GM18508 (cell line): Measurements from ENCODE around the gene QTRT2.

Experiments used
- ATAC-seq: cut with Tn5 transposase; IDR thresholded peaks from one replicate; pipeline ENCODE4 v1.9.1; 2021; ENCODE audit warnings: moderate number of reproducible peaks; ENCODE audit not compliant: insufficient read depth, unreplicated experiment

Gene QTRT2

DNA sequence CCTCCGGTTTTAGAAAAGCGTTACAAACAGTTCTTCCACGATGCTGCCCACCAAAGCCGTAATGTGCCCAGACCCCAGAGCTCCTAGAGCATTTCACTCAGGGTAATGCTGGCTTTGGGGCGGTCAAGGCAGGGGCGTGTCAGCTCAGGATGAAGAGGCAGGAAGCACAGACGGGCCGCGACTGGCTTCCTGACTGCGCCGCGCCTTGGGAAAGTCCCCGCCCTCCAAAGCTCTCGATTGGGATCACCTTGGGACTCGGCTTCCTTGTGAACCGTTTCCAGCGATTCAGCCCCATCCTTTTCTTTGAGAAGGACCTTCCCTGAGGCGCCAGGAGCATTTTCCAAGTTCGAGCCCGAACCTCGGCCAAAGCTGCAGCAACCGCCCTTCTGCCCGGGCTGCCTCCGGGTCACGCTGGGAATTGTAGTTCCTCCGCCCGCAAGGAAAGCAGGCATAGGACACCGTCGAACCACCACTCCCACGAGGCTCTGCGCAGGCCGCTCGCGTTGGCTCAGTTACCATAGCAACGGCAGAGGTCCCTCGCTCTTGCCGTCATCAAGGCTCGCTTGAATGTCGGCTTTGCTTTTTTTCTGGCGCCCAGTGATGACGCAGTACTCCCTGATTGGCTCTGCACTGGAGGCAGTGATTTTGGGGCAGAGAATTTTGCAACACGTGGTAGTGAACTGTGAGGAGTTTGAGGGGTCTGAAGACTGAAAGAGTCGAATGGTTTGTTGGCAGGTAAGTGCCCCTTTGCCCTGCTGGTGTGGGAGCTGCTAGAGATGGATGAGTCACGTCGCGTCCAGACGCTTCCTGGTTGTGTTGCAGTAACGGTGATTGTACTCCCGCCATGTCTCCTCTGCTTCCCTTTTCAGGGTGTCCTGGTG is at the start of gene QTRT2, which contains the start of gene CCDC191:
TSS of gene QTRT2 (plus strand) at position 608 of the 881 bp plus-strand sequence. CDS start 8,521 bp downstream, outside the sequence.
TSS of gene CCDC191 (minus strand) at position 397 of the 881 bp plus-strand sequence. CDS start at position 337, 60 bp downstream.
- ATAC-seq = peak; percentile 93

DNA sequence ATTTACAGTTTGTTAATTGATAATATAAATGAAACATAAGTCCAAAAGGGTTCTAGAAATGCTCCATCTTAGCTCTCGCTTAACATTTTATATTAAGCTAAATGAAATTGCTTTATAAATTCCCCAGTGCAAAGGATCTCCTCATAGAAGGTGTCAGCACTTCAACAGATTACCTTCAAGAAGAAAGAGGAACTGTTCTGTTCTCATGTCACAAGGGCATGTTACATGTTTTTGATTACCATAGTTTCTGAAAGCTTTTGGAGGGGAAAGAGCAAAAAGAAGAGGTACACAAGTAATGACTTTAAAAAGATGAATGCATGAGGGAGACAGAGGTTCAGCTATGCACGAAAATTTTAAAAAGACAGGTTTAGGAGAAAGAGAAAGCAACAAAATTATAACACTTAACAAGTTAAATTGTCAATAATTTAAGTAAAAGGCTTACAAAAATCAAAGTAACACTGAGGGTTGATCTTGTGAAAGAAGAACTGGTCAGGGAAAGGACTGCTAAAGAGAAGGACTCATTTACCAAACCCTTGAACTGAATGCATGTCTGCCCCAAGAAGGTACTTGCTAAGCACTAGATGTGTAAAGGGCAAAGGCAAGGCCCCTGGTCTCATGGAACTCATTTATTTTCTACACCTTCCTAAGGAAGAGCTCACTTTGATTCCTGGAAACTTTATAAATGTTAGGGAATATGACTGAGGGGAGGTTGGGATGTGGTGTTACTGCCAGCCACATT is 45.3 kb upstream of the QTRT2 start:
- ATAC-seq = no peak

DNA sequence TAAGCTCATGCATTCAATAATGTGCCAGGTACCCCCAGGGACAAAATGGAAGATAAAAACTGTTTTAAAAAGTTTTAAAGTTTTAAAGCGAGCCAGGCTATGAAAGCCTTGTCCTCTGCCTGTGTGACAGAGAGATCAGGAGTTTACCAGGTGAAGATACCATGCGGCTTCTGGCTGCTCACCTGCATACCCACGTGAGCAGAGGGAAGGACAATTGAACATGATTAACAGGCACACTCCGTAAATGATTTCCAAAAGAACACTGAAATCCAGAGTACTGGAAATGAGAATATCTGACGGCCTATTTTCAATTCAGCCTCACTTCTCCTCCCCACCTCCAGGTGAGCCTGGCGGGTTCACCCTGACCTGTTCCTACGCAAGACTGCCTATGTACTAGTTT is 42.3 kb upstream of the QTRT2 start:
- no peak for ATAC-seq

DNA sequence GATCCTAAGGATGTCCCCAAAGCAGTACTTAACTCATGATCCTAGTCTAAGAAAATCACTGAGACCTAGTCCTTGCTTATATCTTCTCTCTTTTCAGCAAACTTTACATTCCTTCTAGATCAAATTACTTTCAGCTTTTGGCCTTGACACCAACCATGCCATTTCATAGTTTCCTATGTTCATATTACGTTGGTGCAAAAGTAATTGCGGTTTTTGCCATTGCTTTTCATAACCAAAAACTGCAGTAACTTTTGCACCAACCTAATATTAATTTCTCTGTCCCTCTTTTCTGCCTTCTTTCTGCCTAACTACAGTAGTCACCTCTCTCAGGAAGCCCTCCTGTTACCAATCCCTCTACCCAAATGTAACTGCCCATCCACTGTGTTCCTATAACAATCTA is 37.1 kb upstream of the QTRT2 start:
- ATAC-seq = no peak

DNA sequence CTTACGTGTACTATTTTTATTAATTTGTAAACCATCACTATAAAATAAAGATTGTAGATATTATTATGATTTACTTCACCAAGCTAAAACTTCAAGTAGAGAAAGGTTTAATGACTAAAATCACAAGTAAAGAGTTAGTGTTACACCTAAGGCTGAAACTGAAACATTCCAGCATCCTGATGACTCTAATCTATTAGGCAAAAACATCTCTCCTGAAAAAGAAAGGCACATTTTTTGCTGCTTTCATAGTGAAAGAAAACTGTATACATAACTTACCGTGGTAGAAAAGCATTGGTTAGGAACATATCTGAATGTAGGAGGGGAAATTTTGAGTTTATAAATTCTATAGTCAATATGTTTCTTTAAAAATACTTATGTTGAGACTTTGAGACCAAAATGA is 35.6 kb upstream of the QTRT2 start:
- ATAC-seq = no peak

DNA sequence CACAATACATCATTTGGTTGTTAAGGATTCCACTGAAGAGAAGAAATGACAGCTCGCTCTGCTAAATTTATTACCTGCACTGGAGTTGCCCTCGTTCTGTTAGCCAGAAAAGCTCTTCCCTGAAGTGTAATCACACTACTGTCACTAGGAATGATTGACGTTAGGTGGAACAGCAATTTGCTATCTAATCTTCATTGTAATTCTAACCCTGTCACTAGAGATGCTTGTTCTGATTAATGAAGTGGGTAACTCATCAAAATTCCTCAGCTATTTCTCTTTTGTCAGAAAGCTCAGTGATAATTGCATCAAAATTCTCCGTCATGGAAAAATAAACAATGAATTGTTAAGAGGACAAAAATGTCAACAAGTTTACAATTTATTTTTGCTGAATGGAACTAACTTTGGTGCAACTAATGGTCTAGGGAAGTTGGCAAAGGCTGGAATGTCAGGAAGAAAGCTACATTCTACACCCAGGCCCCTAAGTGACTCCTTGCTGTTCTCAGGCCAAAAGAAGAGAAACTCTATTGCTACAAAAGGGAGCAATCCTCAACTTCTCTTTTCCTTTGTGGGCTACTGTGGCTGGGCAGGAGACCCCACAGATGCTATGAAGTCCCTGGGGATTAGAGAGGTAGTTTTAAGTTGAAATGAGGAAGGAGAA is 34.3 kb upstream of the QTRT2 start:
- no peak for ATAC-seq

DNA sequence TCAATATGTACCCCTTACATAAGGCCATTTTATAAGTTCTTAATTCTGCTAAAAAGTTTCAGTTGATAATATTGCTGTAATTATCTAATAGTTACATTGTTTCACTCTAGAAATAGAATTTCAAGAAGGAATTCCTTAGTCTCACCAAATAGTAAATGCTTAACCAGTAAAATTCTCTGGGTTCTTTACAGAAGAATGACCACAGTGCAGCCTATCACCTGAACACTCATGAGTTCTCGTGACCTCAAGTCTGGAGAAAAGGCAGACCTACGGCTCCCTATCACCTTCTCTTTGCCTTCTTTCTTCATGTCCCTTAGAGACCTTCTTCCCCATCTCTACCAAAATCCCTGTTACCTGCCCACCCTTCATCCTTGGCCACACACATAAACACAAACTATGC is 31.1 kb upstream of the QTRT2 start:
- no peak for ATAC-seq

DNA sequence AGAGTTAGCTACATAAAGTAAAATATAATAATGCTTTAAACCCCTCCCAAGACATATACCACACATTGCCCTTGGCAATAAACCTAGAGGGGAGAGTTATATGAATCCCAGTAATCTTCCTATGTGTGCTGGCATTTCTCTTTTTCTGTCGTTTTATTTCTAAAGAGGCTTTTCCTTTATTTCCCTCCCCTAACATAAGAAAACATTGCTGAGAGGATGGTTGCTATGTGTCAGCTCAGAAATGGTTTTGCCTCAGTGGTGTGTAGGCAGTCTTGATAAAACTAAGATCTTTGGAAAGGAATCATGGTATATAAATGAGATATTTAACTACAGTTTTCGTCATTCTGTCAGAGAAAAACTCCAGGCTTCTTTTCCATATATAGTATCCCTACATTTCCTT is 30.2 kb upstream of the QTRT2 start:
- ATAC-seq = no peak

DNA sequence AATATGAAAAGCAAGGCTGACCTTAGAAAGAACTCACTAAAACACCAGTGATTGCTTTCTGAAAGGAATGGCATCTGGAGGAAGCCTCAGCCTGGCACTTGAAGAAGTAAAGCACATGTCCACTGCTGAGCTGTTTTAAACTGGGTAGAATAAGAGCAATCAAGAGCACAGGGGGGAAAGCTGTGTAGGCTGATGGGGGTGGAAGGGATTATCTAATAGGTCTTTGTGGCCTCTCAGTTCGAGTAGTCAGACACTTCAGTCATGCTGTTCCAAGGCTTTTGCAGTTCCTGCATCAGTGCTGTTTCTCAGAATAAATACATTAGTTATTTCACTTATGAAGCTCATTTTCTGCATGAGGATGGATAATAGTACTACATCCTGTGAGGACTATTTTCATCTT is 22.8 kb upstream of the QTRT2 start:
- ATAC-seq = no peak

DNA sequence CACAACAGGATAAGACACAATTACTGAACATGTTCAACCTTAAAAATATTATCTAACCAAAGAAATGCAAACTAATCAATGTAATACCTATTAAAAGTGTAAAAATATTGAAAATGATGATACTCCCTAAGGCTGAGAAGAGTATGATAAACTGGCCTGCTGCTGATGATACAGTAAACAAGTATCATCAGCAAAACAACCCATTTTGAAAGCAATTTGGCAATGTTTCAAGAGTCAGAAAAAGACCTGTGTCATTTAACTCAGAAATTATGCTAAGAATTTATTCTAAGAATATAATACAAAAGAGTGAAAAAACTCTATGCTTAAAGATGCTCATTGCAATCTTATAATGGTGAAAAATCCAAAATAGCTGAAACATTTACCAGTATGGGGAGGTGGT is 22.3 kb upstream of the QTRT2 start:
- ATAC-seq = no peak

DNA sequence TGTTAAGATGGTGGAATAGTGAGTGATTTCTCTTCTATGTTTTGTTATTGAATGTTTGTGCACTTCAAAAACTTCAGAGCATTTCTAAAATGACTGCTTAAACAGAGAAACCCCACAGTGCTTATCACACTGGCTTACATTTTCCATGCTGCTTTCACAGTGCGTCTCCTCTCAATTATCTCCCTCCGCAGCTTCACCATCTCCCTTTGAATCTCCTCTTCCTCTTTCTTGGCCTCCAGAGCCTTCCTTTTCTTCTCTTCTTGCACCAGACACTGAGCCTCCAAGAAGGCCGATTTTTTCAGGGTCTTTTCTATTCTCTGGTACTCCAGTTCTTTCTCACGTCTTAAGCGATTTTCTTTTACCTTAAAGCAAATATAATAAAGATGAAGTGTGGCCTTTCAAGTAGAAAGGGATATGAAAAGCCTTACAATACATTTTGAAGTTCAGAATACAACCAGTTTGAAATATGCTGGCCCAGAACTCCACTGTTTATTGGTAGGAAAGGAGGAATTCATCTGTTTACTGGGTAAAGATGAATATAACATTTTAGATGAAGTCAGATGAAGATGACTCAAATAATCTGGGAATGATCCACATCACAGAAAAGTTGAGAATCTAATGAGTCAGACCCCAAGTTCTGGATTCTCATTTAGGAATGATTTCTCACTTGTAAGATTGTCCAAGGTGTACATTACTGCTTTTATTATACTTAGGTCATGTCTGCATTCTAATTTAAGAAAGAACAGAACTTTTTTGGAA is 21.6 kb upstream of the QTRT2 start:
- ATAC-seq = no peak

DNA sequence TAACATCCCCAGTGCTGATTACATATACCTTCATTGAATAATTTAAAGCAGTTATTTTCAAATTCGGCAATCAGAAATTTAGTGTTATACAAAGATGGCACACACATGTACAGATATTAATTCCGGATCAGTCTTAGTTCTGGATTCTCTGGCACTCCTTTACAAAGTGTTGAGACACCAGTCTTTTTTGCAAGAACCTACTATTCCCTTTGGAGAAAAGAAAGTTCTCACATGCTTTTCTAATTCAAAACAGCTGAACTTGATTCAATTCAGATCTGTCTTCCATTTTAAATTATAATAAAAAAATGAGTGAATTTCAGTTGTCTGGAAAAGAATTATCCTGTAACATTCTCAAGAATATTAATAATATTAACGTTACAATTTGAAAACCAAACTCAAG is 20.6 kb upstream of the QTRT2 start:
- no peak for ATAC-seq

DNA sequence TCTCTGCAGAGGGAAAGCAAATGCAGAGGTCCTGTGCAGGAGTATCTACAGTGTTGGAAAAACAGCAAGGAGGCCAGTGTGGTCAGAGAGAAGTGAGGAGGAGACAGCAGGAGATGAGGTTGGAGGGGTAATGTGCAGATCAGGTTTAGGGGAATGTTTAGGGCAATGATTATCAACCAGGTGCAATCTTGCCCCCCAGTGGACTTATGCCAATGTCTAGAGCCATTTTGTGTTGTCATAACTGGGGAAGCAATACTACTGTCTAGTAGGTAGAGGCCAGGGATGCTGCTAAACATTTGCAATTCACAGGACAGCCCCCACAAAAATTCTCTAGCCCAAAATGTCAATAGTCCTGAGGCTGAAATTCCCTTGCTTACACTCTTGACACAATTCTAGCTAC is 13.3 kb upstream of the QTRT2 start:
- ATAC-seq = no peak

DNA sequence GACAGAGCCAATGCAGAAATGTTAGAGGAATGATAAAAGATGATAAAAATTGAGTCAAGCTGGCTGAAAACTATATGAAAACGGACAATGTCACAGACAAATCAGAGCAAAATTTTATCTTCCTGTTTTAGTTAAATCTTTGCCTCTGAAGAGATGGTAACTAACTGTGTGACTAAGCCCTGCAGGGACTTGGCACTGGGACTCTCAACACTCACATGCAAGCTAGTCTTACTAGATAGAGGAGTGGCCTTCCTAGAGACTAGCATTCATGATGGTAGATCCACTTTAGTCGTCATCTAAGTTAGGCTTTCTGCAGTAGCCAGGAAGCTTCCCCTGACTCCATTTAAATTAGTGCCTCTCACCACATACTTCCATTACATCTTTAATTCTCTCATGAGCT is 4.3 kb upstream of the QTRT2 start:
- ATAC-seq = no peak

DNA sequence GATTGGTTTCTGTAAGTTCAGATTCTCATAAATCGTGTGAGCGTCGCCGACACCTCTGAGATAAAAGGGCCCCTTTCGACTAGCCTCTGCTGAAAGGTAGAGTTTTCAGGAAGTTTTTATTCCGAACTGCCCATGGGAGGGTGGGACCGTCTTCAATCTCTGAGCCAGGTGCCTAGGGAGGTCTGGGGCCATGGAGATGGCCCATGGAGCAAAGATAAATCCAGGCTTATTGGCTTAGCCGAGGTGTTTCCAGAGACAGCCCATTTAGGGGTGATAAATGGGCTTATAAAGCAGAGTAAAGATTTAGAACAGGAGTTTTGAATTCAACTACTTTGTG is 442 bp downstream of the QTRT2 start:
- ATAC-seq = no peak

DNA sequence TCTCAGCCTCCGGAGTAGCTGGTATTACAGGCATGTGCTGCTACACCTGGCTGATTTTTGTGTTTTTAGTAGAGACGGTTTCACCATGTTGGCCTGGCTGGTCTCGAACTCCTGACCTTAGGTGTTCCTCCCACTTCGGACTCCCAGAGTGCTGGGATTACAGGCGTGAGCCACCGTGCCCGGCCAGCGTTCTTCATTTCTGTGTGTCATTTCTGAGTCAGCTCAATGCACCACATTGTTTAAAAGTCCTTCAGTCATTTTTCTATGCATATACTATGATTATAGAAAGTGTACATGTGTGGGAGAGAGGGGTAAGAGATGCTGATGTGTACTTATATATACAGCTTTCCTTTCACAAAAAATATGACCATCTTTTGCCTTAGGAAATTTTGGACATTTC is 2.1 kb downstream of the QTRT2 start:
- ATAC-seq = no peak

DNA sequence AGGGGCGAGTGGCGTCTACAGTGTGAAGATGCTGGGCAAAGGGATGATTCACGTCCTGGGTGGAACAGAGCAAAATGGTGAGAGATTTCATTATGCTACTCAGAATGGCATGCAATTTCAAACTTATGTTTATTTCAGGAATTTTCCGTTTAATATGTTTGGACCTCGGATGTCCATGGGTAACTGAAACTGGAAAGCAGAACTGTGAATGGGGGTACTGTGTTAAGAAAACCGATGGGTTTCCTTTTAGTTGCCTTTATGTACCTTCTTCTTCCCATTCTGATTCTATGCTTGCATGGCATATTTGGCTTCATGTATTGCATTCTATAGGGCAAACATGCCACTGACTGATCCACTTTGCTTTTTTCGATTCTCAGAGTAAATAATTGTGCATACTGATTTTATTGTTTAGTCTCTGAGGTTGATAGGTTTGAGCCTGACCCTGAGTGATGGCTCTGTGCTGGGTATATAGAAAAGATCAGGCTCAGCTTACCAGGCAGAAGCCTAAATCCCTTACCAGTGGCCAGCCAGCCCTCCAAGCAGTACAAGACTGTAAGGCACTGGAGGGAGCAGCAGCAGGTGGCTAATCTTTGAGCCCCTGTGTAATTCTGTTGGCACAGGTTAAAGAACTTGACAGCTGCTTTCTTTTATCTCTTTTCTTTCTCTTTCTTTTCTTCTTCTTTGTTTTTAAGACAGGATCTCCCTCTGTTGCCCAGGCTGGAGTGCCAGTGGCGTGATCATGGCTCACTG is 4.5 kb downstream of the QTRT2 start:
- ATAC-seq = no peak

DNA sequence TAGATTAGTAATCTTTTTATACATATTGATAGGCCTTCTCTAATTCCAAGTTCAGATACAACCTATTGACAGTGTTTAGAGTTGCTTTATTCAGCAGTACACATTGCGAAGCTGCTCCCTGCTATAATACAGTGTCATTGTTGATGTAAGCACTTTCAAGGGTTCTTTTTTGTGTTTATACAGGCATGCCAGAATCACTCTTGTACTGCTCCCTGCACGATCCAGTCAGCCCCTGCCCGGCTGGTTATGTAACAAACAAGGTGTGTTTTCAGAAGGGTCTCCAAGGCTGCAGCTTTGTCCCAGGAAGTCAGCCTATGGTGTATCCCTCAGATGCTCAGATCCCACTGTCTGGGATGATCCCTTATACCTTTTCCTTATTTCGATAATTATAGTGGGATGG is 11.3 kb downstream of the QTRT2 start:
- no peak for ATAC-seq

DNA sequence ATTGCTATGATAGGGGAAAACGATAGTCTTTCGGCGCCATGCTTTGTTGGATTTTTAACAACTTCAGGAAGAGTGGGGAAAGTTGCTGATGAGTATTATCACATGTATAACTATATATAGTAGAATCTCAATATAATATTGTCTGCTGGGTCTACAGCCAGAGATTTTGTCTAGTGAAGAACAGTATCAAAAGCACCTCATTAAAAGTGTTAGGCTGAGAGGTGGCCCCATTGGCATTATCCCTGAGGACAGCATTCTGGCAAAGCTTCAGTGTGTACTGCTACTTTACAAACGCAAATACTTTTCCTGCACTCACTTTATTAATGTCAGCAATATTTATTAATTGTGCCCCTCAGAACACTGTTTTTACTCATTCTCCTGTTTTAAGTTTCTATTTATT is 11.8 kb downstream of the QTRT2 start:
- no peak for ATAC-seq

DNA sequence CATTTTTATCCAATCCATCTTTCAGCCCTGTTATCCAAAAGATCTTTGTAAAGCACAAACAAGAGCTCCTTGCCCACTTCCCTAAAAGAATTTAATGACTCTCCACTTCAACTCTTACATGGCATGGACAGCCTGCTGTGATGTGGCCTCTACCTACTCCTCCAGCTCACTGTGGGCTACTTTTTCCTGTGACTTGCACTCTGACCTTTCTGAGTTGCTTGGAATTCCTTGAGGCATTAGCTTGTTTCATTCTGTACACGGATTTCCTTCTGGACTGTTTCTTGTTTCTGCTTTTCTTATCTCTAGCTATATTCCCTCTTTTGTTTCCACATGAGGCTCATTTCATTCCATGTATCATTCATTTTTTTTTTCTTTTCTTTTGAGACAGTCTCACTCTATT is 15.2 kb downstream of the QTRT2 start:
- ATAC-seq = no peak
